Osteoblast (primary cell): ENCODE measurements around the gene RUNX3. TPM values are rescaled to one million over a fixed set of nuclear protein-coding genes. Genes with fewer than 3 reads are reported as not detected.

ENCODE experiments used
- DNase-seq: peaks from one replicate; pipeline ENCODE4 v3.0.0; 2011; ENCODE audit warnings: low spot score, mixed read lengths; ENCODE audit not compliant: insufficient read length; ENCODE audit errors: missing footprints
- H2AFZ ChIP-seq: 2 replicates; pipeline ENCODE4 v1.6.0; 2011; ENCODE audit warnings: mild to moderate bottlenecking, low read length
- H3K27ac ChIP-seq: 2 replicates; pipeline ENCODE4 v1.5.1; 2011; ENCODE audit warnings: mild to moderate bottlenecking, low read depth, low read length, moderate library complexity
- H3K27me3 ChIP-seq: 2 replicates; pipeline ENCODE4 v1.6.0; 2012; ENCODE audit warnings: mild to moderate bottlenecking, control low read depth, inconsistent platforms, low read length, moderate library complexity; ENCODE audit not compliant: insufficient read depth
- H3K36me3 ChIP-seq: 2 replicates; pipeline ENCODE4 v1.5.1; 2011; ENCODE audit warnings: mild to moderate bottlenecking, low read length, control low read depth, moderate library complexity; ENCODE audit not compliant: insufficient read depth
- H3K4me1 ChIP-seq: 2 replicates; pipeline ENCODE4 v1.5.1; 2011; ENCODE audit warnings: mild to moderate bottlenecking, low read length, control low read depth, moderate library complexity; ENCODE audit not compliant: insufficient read depth
- H3K4me2 ChIP-seq: 2 replicates; pipeline ENCODE4 v1.6.0; 2011; ENCODE audit warnings: mild to moderate bottlenecking, low read length; ENCODE audit not compliant: insufficient read depth
- H3K4me3 ChIP-seq: fragments of 200-600 bp; sonication (generic); 3 replicates; pipeline ENCODE4 v1.5.1; 2012; ENCODE audit warnings: mild to moderate bottlenecking, low read length, inconsistent platforms; ENCODE audit not compliant: insufficient read depth
- H3K79me2 ChIP-seq: 2 replicates; pipeline ENCODE4 v1.6.0; 2012; ENCODE audit warnings: mild to moderate bottlenecking, low read length, control low read depth, inconsistent platforms; ENCODE audit not compliant: insufficient read depth
- H3K9me3 ChIP-seq: 2 replicates; pipeline ENCODE4 v1.5.1; 2011; ENCODE audit warnings: low read depth, low read length, control low read depth
- H4K20me1 ChIP-seq: 2 replicates; pipeline ENCODE4 v1.6.0; 2012; ENCODE audit warnings: mild to moderate bottlenecking, low read length, control low read depth; ENCODE audit not compliant: insufficient read depth
- total RNA-seq: library from RNA; depleted of rRNA; stranded (reverse); fragments of >200 nt; gene quantifications from 2 replicates; pipeline ENCODE4 v1.2.3, GENCODE V29; 2012
- TF ChIP-seq, protein P1 (sequence below): IDR thresholded peaks from 2 replicates; pipeline ENCODE4 v1.5.1; 2011; ENCODE audit warnings: mild to moderate bottlenecking, low read depth, low read length, moderate library complexity; ENCODE audit errors: extremely low read depth

The RUNX3 gene
- total RNA-seq, 1 donor, result 3.6 TPM

DNA sequence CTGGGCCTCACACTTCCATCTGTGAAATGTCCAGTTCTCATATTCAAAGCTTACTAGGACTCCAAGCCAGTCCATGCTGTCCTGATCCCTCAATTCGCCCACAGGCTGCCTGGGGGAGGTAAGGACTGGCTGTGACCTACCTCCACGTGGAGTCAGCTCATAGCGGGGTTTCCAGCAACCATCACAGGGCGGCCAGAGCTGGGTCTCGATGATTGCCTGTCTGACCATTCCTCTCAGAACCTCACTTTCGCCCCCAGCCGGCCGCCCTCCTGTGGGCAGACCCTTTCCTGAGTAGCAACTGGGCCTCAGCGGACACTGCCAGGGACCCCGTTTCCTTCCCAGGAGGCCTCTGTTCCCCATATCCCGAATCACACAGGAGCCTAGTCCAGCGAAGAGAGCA is 3.4 kb upstream of the RUNX3 start:
- Histone ChIP-seq H4K20me1 (peaks cover 13% of the 10 kb centered on the region), H3K27me3 (peaks cover 7% of the 10 kb centered on the region), H3K4me1 (no peaks in the 10 kb centered on the region), H3K9me3 (no peaks in the 10 kb centered on the region), H2AFZ (no peak overlapping the region), H3K4me3 (no peak overlapping the region), H3K36me3 (no peaks in the 10 kb centered on the region), H3K4me2 (no peak overlapping the region), H3K79me2 (no peaks in the 10 kb centered on the region), H3K27ac (no peak overlapping the region)
- TF ChIP-seq, protein P1, sequence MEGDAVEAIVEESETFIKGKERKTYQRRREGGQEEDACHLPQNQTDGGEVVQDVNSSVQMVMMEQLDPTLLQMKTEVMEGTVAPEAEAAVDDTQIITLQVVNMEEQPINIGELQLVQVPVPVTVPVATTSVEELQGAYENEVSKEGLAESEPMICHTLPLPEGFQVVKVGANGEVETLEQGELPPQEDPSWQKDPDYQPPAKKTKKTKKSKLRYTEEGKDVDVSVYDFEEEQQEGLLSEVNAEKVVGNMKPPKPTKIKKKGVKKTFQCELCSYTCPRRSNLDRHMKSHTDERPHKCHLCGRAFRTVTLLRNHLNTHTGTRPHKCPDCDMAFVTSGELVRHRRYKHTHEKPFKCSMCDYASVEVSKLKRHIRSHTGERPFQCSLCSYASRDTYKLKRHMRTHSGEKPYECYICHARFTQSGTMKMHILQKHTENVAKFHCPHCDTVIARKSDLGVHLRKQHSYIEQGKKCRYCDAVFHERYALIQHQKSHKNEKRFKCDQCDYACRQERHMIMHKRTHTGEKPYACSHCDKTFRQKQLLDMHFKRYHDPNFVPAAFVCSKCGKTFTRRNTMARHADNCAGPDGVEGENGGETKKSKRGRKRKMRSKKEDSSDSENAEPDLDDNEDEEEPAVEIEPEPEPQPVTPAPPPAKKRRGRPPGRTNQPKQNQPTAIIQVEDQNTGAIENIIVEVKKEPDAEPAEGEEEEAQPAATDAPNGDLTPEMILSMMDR, result no peak
- DNase-seq, result no peak

DNA sequence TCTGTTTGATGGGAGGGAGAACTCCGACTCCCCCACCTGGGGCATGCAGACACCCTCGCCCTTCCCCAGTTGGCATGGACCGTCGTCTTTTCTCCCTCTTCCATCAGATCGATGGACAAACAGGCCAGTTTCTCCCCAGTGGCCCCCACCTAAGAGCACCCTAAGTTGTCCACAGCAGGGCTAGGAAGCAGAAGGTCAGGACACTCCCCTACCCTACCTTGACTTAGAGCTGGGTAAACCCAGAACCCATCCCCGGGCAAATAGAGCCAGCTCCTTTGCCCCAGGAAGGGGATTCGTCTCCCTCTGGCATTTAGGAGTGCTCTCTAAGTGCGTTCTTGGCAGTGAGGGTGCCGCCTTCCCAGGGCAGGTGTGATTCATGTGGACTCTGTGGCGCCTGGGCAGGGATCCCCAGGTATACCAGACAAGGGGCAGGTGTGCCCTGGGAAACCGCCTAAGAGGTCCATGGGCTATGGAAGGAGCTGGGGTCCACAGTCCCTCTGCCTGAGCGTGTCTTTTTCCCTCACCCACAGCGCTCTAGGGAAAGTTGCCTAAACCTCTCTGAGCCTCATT is 2.7 kb upstream of the RUNX3 start:
- Histone ChIP-seq H2AFZ (no peak overlapping the region), H3K36me3 (no peaks in the 10 kb centered on the region), H4K20me1 (peaks cover 13% of the 10 kb centered on the region), H3K79me2 (no peaks in the 10 kb centered on the region), H3K27ac (no peak overlapping the region), H3K4me1 (no peaks in the 10 kb centered on the region), H3K4me2 (peak overlapping the region; percentile 32), H3K9me3 (no peaks in the 10 kb centered on the region), H3K27me3 (peaks cover 7% of the 10 kb centered on the region), H3K4me3 (no peak overlapping the region)
- peak; percentile 77 for DNase-seq
- TF ChIP-seq, protein P1, result no peak

DNA sequence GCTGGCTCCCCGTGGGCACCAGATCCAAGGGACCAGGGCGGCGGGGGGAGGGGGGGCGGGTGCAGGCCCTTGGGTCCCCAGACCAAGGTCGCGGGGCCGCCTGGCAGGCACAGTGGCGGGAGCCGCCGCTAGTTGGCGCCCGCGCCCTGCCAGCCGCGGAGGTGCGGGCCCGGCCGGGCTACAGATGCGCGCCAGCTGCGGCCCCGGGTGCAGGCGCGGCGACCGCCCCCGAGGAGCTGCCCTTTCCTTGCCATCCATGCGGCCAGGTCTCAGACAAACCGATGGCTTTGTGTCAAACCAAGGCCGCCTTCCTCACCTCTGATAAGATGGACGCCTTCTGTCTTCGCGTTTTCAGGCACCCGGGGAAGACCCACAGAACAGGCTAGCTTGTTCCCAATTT is 2.2 kb upstream of the RUNX3 start:
- DNase-seq, result peak; percentile 98
- Histone ChIP-seq H4K20me1 (peaks cover 13% of the 10 kb centered on the region), H3K9me3 (no peaks in the 10 kb centered on the region), H3K79me2 (no peaks in the 10 kb centered on the region), H3K4me2 (peak overlapping the region; percentile 32), H3K4me3 (no peak overlapping the region), H3K27me3 (peaks cover 7% of the 10 kb centered on the region), H3K4me1 (no peaks in the 10 kb centered on the region), H3K27ac (no peak overlapping the region), H3K36me3 (no peaks in the 10 kb centered on the region), H2AFZ (no peak overlapping the region)
- TF ChIP-seq, protein P1, result peak; percentile 23

DNA sequence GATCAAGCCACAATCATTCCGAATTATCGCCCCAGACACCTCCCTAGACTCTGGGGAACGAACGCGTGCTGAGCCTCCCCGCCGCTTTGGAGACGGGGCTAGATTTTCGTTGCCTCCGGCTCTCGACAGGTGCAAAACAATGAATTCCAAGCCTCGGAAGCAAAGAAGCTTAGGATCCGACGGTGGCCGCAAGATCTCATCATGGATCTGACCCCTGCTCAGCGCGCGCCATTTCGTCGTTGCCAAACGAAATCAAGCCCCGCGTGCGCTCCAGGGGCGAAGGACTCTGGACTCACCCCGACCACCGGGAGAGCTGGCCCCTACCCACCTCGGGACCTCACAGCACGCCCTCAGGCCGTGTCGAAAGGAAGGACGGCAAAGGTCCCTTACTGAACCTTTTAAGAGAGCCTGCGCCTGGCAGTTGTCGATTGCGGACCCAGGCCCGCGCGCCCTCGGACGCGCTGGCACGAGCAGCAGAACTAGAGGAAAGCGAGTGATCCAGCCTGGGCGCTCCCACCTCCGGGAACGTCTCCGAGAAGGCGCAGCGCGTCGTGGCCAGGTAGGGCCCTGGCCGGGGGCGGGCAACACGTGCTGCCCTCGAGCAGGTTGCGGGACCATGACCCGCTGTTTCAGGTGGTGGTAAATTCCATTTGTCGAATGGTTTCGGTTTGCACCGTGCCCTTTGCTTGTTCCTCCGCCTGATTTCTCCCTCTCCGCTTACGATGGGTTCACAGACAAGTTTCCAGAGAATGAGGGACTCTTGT is 1.6 kb upstream of the RUNX3 start:
- no peaks in the 10 kb centered on the region for H3K79me2 ChIP-seq
- H3K27me3 ChIP-seq, result peaks cover 7% of the 10 kb centered on the region
- no peak overlapping the region for H3K27ac ChIP-seq
- no peaks in the 10 kb centered on the region for H3K36me3 ChIP-seq
- no peak overlapping the region for H2AFZ ChIP-seq
- peaks cover 13% of the 10 kb centered on the region for H4K20me1 ChIP-seq
- no peaks in the 10 kb centered on the region for H3K4me1 ChIP-seq
- H3K4me3 ChIP-seq, result no peak overlapping the region
- H3K9me3 ChIP-seq, result no peaks in the 10 kb centered on the region
- H3K4me2 ChIP-seq, result no peak overlapping the region
- TF ChIP-seq, protein P1, result no peak
- DNase-seq, result peak; percentile 86
